Occipital lobe (tissue), 2 donors: Measurements from ENCODE around the gene CARM1. TPM values are rescaled to one million over a fixed set of nuclear protein-coding genes. Genes with fewer than 3 reads are reported as not detected.
"Not testable (repeated sequence)": the region's sequence is repeated elsewhere in the genome, so short reads cannot be mapped to it uniquely, and the experiment has no call there.

Source experiments
- DNase-seq: peaks from one replicate; lab custom pipeline; 2025; lab: John Stamatoyannopoulos, UW
- total RNA-seq: library from RNA; depleted of rRNA; stranded (reverse); fragments of >200 nt; gene quantifications from one replicate; pipeline ENCODE4 v1.2.3, GENCODE V29; 2014

CARM1 gene
- total RNA-seq = 22.3 TPM

GRCh38 chr19:10870955-10871603 is at the start of gene CARM1:
CARM1 (plus strand) TSS chr19:10871553; CDS start chr19:10871703, 150 bp downstream.
- DNase-seq = peak; percentile 100

DNA sequence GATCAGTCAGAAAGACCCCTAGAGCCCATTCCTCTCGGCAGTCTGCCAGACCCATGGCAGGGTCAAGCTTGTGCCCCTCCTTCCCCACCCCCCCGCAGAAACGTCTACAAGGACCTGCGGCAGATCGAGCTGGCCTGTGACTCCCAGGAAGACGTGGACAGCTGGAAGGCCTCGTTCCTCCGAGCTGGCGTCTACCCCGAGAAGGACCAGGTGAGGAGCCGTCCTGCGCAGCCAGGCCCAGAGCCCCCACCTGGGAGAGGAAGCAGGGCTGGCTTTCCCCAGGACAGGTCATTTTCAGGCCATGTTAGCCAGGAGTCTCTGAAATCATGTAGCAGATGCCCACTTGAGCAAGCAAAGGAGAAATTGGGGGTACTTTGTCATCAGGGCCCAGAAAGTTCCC is 47.7 kb upstream of the CARM1 start:
- no peak for DNase-seq

DNA sequence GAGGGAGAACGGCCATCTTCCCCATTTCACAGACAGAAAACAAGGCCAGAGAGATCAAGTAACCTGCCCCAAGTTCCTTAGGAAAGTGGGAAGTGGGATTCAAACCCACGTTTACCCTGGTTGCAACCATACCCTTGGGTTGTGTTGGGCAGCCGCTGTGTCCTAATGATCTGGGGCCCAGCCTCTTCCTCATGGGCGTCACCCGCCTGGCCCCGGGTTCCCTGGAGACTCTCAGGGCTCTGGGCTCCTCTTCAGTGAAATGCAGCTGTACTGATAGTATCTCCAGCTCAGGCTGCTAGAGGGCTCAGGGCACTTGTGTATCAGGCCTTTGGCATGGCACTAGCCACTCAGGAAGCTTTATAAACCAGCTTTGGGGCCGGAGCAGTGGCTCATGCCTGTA is 45.1 kb upstream of the CARM1 start:
- no peak for DNase-seq

DNA sequence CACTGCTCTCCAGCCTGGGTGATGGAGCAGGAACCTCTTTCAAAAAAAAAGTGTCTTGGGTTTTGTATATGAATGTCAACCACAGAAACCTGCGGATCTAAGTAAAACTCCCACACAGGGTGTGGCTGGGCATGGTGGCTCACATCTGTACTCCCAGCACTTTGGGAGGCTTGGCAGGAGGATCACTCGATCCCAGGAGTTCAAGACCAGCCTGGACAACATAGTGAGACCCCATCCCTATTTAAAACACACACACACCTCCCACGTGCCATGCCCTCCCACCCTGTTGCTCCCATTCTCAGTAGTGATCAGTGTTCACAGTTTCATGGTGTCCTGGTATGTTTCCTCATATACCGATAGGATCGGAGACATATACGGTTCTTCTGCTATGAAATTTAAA is 44.5 kb upstream of the CARM1 start:
- DNase-seq = no peak

GRCh38 chr19:10828981-10829821 is 42.2 kb upstream of the CARM1 start:
- no peak for DNase-seq

GRCh38 chr19:10829967-10830366 is 41.4 kb upstream of the CARM1 start:
- no peak for DNase-seq

DNA sequence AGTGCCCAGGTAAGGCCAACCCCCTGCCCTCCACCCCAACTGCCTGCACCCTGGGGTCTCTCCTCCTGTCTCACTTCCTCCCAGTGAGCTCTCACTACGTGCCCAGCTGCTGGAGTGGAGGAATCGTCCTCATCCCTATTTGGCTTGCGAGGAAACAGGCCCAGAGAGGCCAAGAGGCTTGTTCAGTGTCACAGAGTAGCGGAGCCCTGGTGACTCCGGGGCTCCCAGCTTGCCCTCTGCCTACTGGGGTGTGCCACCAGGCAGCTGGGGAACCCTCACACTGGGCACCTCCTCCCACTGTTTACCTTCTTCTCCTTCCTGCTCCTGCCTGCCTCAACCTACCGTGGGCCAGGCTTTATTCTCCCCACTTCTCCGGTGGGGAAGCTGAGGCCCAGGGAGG is 41.0 kb upstream of the CARM1 start:
- no peak for DNase-seq

DNA sequence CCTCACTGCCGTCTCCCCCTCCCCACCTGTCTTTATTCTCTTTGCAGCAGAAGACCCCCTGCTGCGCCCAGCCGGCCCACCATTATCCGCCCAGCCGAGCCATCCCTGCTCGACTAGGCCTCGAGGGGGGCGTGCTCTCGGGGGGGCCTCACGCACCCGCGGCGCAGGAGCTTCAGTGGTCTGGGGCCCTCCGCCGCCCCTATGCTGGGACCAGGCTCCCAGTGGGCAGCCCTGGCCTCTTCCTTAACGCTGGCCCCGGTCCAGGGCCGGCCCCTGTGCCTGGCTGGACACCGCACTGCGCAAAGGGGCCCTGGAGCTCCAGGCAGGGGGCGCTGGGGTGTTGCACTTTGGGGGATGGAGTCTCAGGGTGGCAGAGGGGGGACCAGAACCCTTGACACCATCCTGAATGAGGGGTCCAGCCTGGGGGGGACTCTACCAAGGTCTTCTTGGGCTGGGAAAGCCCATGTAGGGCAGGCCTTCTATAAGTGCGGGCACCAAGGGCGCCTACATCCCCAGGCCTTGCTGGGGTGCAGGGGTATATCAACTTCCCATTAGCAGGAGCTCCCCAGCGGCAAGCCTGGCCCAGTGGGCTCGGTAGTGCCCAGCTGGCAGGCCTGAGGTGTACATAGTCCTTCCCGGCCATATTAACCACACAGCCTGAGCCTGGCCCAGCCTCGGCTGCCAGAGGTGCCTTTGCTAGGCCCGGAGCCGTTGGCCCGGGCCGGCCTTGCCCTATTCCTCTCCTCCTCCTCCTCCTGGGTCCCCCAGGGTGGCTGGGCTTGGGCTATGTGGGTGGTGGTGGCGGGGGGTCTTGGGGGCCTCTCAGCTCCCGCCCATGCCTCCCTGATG is 40.2 kb upstream of the CARM1 start:
- DNase-seq = no peak

DNA sequence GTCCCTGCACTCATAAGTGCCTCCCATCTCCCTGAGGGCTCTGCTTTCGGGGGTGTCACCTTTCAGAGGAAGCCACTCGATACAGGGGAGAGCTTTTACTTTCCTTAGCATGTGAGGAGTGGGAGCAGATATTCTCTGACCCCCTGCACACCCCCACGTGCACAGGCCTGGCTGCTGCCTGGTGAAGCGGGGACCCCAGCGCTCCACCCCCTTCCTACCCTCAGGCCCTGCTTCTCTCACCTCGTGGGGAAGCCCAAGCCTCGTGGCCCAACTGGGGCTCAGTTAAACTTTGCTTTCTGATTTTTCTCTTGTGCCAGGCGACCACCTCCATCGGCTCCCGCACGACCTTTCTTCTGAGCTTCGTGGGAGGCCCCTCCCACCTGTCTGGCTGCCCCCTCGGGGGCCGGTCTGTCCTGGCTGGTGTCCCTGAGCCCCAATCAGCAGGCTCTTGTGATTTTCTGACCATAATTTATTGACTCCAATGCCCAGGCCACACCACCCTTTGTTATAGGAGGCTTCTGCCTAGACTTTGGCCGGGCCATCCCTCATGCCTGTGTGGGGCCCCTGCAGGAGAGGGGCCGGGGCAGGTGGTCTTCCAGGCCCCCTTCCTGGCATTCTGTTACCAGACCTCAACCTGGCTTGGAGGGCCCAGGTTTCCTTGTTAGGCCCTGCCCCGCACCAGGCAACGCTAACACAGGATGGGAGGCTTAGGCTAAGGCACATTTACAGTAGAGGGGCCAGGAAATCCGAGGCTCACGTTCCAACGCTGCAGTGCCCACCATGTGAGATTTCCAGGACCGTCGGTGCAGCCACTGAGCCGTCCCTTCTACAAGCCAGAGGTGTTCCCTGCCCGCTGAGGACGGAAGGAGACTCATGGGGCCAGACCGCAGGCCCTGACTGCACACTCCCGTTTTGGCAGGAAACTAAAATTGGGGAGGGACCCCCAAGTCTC is 39.1 kb upstream of the CARM1 start:
- no peak for DNase-seq

DNA sequence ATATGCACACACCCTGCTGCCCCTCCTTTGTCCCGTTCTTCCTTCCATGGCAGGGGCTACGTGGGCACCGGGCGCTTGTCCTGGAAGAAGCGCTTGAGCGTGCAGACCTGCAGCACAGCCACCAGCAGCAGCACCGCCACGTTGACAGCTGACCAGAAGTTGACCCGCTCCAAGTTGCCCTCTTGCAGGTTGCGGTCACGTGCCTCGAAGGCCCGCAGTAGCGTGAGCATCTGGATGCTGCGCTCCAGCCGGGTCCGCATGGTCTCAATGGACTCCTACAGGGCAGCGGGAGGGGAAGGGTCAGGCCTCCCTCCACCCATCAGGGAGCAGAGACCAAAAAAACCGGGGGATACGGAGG is 38.4 kb upstream of the CARM1 start:
- DNase-seq = no peak

- no peak for DNase-seq
These were observed 36.1 kb upstream of the CARM1 start for GRCh38 chr19:10835089-10835753.

DNA sequence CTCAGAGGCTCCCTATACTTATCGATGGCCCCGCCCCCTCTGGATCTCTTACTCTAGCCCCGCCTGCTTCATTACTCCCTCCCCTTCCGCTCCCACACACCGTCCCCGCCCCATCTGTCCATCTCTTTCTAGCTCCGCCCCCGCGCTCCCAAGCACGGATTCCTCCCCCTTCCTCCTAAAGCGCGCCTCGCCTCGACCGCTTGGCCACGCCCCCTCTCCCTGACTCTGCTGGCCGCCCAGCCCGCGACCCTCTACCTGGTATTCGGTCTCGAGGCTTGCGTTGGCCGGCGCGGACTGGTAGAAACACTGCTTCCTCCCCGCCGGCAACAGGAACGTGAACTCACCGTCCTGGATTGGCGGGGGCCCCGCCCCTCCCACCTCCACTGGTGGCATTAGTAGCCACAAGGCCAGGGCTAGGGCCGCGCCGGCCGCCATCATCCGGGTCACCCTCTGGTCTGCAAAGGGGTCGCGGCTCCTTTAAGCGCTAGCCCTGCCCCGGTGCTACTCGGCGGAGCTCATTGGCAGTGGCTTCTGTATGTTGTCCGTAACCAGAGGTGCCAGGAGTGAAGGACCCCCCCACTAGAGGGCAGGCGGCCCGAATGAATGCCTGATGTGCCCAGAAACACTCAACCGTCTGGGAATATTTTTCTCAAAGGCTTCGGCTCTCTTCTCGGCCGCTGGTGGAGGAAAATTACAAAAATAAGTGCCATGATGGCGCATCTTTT is 35.4 kb upstream of the CARM1 start, which contains the start of gene TMED1:
TSS of gene TMED1 (minus strand) at position 459 of the 725 bp plus-strand sequence. CDS start at position 438, 21 bp downstream.
- DNase-seq = peak; percentile 94

GRCh38 chr19:10836479-10837330 is 34.6 kb upstream of the CARM1 start:
- peak; percentile 84 for DNase-seq

DNA sequence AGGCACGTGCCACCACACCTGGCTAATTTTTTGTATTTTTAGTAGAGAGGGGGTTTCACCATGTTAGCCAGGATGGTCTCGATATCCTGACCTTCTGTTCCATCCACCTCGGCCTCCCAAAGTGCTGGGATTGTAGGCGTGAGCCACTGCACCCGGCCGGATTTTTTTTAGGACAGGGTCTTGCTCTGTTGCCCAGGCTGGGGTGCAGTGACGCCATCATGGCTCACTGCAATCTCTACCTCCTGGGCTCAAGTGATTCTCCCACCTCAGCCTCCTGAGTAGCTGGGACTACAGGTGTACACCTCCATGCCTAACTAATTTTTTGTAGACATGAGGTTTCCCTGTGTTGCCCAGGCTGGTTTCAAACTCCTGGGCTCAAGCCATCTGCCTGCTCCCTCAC is 33.7 kb upstream of the CARM1 start:
- DNase-seq = not testable (repeated sequence)

GRCh38 chr19:10838377-10838776 is 33.0 kb upstream of the CARM1 start:
- DNase-seq = no peak

GRCh38 chr19:10839114-10840050 is 32.0 kb upstream of the CARM1 start:
- DNase-seq = no peak

- no peak for DNase-seq
These were observed 28.6 kb upstream of the CARM1 start for GRCh38 chr19:10842788-10843187.
